Cardiac muscle cell (in vitro differentiated cells and primary cell): ENCODE results near the gene ATPAF2. TPM values are rescaled to one million over a fixed set of nuclear protein-coding genes. Genes with fewer than 3 reads are reported as not detected.
A peak's percentile ranks its signal among the peaks of the same experiment; 100 is the strongest.

Experiments used
- DNase-seq, 2 donors: peaks; one replicate each; pipeline versions ENCODE4 v3.0.0 to v3.0.0-alpha.2; 2010 to 2017; ENCODE audit warnings: low read depth in 1 of 2, low spot score in 1 of 2
- H3K27ac ChIP-seq: fragments of 200-600 bp; sonication (generic); 2 replicates; pipeline ENCODE4 v1.5.1; 2016
- H3K27me3 ChIP-seq: fragments of 200-600 bp; sonication (generic); 2 replicates; pipeline ENCODE4 v1.6.0; 2016; ENCODE audit warnings: control low read depth
- H3K36me3 ChIP-seq: fragments of 200-600 bp; sonication (generic); 2 replicates; pipeline ENCODE4 v1.5.1; 2016; ENCODE audit warnings: control low read depth
- H3K4me1 ChIP-seq: fragments of 200-600 bp; sonication (generic); 2 replicates; pipeline ENCODE4 v1.8.1; 2017; ENCODE audit warnings: low read depth, mild to moderate bottlenecking, mixed run types
- H3K4me3 ChIP-seq: fragments of 200-600 bp; sonication (generic); 2 replicates; pipeline ENCODE4 v1.5.1; 2016; ENCODE audit warnings: mild to moderate bottlenecking
- H3K9me3 ChIP-seq: fragments of 200-600 bp; sonication (generic); 2 replicates; pipeline ENCODE4 v1.5.1; 2017; ENCODE audit warnings: low read depth, mild to moderate bottlenecking, control low read depth
- polyA plus RNA-seq: library from polyadenylated mRNA; unstranded; fragments of >200 nt; fragmentation: Nextera tagmentation; extraction: Ambion mirVana; gene quantifications from 2 replicates; pipeline ENCODE4 v1.2.1, GENCODE V29; 2016
- total RNA-seq: library from RNA; depleted of rRNA; stranded (reverse); fragments of >200 nt; gene quantifications from 2 replicates; pipeline ENCODE4 v1.2.3, GENCODE V29; 2016
- TF ChIP-seq, protein P1 (sequence below): IDR thresholded peaks from 2 replicates; pipeline ENCODE4 v1.5.1; 2012; ENCODE audit warnings: low read depth, mild to moderate bottlenecking, low read length

The ATPAF2 gene
- total and polyA plus RNA-seq, 2 experiments from 2014 or later, result 40.3 to 49.4 TPM

GRCh38 chr17:18018411-18018921 lies 20.5 kb downstream of the ATPAF2 start:
- no peak for DNase-seq
- no peaks in the 10 kb centered on the region for H3K27me3 ChIP-seq
- H3K36me3 ChIP-seq, result no peaks in the 10 kb centered on the region
- H3K9me3 ChIP-seq, result no peaks in the 10 kb centered on the region
- no peak overlapping the region for H3K4me3 ChIP-seq
- TF ChIP-seq, protein P1, sequence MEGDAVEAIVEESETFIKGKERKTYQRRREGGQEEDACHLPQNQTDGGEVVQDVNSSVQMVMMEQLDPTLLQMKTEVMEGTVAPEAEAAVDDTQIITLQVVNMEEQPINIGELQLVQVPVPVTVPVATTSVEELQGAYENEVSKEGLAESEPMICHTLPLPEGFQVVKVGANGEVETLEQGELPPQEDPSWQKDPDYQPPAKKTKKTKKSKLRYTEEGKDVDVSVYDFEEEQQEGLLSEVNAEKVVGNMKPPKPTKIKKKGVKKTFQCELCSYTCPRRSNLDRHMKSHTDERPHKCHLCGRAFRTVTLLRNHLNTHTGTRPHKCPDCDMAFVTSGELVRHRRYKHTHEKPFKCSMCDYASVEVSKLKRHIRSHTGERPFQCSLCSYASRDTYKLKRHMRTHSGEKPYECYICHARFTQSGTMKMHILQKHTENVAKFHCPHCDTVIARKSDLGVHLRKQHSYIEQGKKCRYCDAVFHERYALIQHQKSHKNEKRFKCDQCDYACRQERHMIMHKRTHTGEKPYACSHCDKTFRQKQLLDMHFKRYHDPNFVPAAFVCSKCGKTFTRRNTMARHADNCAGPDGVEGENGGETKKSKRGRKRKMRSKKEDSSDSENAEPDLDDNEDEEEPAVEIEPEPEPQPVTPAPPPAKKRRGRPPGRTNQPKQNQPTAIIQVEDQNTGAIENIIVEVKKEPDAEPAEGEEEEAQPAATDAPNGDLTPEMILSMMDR, result no peak
- H3K4me1 ChIP-seq, result peaks cover 15% of the 10 kb centered on the region
- H3K27ac ChIP-seq, result peak overlapping the region; percentile 66

GRCh38 chr17:18017958-18018357 lies 21.0 kb downstream of the ATPAF2 start:
- DNase-seq, result peak in 1 of 2 donors; percentile 88
- TF ChIP-seq, protein P1, result no peak

DNA sequence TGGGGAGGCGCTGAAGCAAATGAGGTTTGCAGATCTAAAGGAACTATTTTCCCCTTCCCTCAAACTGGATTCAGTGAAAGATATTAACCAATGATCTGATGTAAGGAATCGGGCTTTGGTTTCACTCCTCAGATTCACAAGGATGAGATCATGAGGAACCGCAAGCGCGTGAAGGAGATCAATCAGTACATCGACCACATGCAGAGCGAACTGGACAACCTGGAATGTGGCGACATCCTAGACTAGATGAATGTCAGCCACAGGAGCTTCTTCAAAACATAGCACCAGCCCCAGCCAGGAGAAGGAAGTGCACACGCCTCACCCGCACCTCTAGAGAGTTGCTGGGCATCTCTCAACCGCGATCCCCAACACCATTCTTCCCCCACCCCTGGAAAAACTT lies 22.5 kb downstream of the ATPAF2 start:
- H3K36me3 ChIP-seq, result no peaks in the 10 kb centered on the region
- no peaks in the 10 kb centered on the region for H3K27me3 ChIP-seq
- H3K9me3 ChIP-seq, result no peaks in the 10 kb centered on the region
- DNase-seq, result no peak
- TF ChIP-seq, protein P1, result no peak
- H3K4me3 ChIP-seq, result no peak overlapping the region
- peaks cover 15% of the 10 kb centered on the region for H3K4me1 ChIP-seq
- no peak overlapping the region for H3K27ac ChIP-seq

More at GRCh38 chr17:18017958-18018357, 21.0 kb downstream of the ATPAF2 start:
- H3K36me3 ChIP-seq, result no peaks in the 10 kb centered on the region
- H3K27ac ChIP-seq, result peak overlapping the region; percentile 66
- H3K4me3 ChIP-seq, result no peak overlapping the region
- H3K9me3 ChIP-seq, result no peaks in the 10 kb centered on the region
- peaks cover 15% of the 10 kb centered on the region for H3K4me1 ChIP-seq
- H3K27me3 ChIP-seq, result no peaks in the 10 kb centered on the region

- Histone ChIP-seq H3K27ac (no peak overlapping the region), H3K27me3 (no peaks in the 10 kb centered on the region), H3K36me3 (no peaks in the 10 kb centered on the region), H3K4me3 (no peak overlapping the region), H3K4me1 (peaks cover 15% of the 10 kb centered on the region), H3K9me3 (no peaks in the 10 kb centered on the region)
- no peak for DNase-seq
- TF ChIP-seq, protein P1, result no peak
Observed at GRCh38 chr17:18015593-18015992, 23.4 kb downstream of the ATPAF2 start.

DNA sequence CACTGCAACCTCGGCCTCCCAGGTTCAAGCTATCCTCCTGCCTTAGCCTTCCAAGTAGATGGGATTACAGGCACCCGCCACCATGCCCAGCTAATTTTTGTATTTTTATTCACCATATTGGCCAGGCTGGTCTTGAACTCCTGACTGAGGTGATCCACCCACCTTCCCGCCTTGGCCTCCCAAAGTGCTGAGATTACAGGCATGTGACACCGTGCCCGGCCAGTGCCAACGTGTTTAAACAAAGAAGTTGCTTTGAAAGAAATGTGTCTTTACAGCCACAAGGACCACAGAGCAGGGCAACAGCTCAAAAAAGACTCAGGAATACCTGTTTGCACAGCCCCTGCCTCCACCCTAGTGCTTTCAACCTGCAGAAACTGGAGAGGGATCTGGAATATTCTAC lies 25.0 kb downstream of the ATPAF2 start:
- Histone ChIP-seq H3K4me1 (peaks cover 26% of the 10 kb centered on the region), H3K36me3 (no peaks in the 10 kb centered on the region), H3K27ac (no peak overlapping the region), H3K4me3 (no peak overlapping the region), H3K9me3 (no peaks in the 10 kb centered on the region), H3K27me3 (no peaks in the 10 kb centered on the region)
- no peak for DNase-seq
- TF ChIP-seq, protein P1, result no peak

- Histone ChIP-seq H3K4me1 (peaks cover 23% of the 10 kb centered on the region), H3K27me3 (no peaks in the 10 kb centered on the region), H3K4me3 (no peak overlapping the region), H3K9me3 (no peaks in the 10 kb centered on the region), H3K36me3 (no peaks in the 10 kb centered on the region), H3K27ac (no peak overlapping the region)
- DNase-seq, result no peak
- TF ChIP-seq, protein P1, result no peak
Observed at GRCh38 chr17:18011286-18011685, 27.7 kb downstream of the ATPAF2 start.
